SH-SY5Y (cell line): ENCODE results near the gene G2E3.

Experiments used
- GATA2 ChIP-seq: IDR thresholded peaks from 2 replicates; pipeline ENCODE4 v1.6.1; 2011; ENCODE audit warnings: mild to moderate bottlenecking, low read depth, low read length
- GATA3 ChIP-seq: IDR thresholded peaks from 2 replicates; pipeline ENCODE4 v1.6.1; 2011; ENCODE audit warnings: low read depth, mild to moderate bottlenecking, low read length, moderate library complexity

GRCh38 chr14:30573226-30573814 lies 14.4 kb downstream of the G2E3 start:
- TF ChIP-seq GATA2 (no peak), GATA3 (no peak)
